AG09319 (cell line): Measurements from ENCODE around the gene CCDC88C.

Source experiments
- DNase-seq: peaks from one replicate; pipeline ENCODE4 v3.0.0-alpha.2; 2010; ENCODE audit warnings: low read depth; ENCODE audit errors: extremely low read depth
- TF ChIP-seq, protein P1 (sequence below): IDR thresholded peaks from 2 replicates; pipeline ENCODE4 v1.5.1; 2011; ENCODE audit warnings: low read depth, mild to moderate bottlenecking, inconsistent platforms, low read length, moderate library complexity

The CCDC88C gene

DNA sequence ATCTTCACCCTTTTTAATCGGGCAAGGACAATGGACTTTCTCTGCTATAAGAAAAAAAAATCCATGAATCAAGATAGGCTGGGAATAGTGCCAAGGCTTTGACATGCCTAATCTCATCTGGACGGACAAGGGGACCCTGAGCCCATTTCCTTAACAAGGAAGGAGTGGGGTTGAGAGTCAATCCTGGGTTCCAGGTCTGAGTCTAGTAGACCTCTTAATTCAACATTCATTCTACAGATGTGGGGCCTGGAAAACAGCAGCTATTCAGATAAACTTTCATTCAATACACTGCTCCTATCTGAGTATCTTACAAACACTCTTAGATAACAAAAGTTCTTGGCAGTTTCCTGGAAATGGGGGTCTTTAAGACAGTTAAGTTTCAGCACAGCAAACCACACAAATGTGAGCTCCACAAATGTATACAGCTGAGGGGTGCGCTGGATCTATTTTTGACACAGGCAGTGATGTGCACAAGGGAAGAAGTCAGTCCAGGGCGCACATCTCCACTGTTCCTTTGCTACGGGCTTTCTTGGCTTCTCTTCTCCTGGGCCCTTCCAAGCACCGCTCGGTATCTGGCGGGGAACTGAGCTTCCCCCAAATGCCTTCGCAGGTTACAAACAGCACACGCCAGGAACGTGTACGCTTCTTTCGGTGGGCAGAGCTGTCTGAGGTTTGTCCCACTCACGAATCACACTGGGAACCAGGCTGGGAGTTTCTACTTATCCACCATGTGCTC lies 90.9 kb downstream of the CCDC88C start:
- no peak for DNase-seq
- TF ChIP-seq, protein P1, sequence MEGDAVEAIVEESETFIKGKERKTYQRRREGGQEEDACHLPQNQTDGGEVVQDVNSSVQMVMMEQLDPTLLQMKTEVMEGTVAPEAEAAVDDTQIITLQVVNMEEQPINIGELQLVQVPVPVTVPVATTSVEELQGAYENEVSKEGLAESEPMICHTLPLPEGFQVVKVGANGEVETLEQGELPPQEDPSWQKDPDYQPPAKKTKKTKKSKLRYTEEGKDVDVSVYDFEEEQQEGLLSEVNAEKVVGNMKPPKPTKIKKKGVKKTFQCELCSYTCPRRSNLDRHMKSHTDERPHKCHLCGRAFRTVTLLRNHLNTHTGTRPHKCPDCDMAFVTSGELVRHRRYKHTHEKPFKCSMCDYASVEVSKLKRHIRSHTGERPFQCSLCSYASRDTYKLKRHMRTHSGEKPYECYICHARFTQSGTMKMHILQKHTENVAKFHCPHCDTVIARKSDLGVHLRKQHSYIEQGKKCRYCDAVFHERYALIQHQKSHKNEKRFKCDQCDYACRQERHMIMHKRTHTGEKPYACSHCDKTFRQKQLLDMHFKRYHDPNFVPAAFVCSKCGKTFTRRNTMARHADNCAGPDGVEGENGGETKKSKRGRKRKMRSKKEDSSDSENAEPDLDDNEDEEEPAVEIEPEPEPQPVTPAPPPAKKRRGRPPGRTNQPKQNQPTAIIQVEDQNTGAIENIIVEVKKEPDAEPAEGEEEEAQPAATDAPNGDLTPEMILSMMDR = no peak

DNA sequence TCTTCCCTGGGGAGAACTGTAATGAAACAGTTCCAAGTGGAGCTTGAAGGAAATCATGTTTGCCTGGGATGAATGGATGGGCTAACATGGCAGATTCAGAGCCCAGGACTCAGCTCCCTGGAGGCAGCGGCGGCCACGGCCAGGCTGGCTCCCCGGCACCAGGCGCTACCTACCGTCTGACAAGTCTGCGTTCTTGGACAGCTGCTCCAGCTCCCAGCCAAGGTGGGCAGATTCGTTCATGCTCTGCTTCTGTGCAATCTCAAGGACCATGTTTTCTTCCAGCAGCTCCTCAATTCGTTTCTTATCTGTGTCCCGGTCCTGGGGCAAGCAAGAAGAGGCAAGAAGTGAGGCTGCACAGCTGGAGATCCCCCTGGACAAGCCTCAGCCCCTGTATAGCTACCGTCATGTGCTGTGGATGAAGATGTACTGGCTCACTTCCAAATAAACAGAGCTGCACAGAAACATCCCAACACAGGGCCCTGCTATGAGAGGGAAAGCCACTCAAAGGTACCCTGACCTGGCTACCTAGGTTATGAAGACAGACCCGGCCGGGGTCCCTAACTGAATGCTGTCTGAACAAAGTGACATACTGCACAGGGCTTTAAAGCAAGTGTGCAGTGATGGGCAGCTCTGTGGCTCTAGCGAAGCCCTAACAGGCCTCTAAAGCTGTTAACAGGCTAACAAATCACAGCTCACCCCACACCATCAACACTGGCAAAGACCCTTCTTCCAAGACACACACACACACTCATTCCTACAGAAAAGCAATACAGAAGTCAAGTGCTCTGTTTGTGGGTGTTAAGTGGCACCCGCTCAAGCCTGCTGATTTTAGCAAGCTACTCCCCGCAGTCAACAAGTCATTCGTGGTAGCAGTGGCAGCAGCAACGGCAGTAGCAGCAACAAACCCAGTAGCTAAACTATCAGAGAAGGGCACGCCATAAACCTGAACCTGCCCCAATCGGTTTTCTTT lies 92.7 kb downstream of the CCDC88C start:
- TF ChIP-seq, protein P1 = no peak
- no peak for DNase-seq

DNA sequence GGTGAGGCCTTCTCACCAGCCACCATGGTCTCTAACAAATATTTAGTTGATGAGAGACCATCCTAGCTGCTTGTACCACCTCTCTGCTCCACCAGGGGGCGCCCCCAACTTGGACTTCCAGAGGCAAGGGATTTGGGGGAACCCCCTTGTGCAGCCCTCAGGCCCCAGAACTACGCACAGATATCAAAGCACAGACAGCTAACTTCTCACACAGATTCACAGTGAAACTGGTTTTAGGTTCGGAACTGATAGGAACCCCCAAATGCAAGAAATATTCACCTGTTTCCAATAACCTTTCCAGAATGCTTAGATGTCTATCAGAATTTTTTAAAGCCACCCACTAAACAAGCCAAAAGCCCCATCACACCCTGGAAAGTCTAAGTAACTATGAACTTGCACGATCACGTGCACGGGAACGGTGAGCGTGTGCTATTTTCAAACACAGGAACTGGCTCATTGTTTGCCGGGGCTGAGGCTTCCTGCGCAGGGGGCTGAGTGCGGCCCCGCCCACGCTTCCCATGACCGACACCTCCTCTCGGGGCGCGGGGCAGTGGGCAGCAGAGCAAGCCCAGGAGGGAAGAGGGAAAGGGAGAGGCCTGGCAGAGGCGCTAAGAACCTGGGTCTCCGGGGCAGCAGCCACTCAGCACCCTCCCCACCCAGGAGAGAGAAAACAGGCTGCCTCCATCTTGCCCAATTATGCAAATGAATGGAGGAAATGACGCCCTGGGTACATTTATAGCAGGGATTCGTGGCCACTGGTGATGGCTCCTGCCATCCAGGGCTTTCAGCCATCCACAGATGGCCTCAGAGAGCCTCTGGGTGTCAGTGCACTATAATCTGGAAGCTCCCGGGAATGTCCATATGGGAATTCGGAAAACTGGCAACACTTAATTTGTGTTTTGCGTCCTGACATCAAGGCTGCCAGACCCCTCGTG lies 93.7 kb downstream of the CCDC88C start:
- TF ChIP-seq, protein P1 = peak; percentile 99
- peak; percentile 28 for DNase-seq

DNA sequence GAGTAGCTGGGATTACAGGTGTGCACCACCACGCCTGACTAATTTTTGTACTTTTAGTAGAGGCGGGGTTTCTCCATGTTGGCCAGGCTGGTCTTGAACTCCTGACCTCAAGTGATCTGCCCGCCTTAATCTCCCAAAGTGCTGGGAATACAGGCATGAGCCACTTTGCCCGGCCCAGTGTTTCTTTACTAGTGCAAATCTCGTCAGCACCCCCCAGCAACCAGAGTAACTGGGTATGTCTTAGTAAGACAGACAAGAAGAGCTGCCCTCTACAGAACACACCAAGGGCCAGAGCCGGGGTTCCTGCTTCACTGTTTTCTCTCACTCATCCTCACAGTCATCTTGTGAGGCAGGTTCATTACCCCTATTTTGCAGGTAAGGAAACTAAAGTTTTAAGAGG lies 94.6 kb downstream of the CCDC88C start:
- TF ChIP-seq, protein P1 = no peak
- no peak for DNase-seq

DNA sequence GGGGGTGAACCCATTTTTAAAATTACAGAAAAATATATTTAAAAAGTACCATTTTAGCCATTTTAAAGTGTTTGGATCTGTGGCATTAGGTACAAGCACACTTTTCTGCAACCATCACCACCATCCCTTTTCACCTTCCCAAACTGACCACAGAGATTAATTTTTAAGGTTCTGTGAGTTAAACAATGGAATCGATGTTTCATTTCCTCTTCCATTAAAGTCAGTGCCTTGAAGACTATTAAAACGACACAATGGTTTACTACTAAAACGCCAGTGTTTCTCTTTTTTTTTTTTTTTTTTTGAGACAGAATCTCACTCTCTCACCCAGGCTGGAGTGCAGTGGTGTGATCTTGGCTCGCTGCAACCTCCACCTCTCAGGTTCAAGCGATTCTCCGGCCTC lies 95.0 kb downstream of the CCDC88C start:
- TF ChIP-seq, protein P1 = no peak
- no peak for DNase-seq

DNA sequence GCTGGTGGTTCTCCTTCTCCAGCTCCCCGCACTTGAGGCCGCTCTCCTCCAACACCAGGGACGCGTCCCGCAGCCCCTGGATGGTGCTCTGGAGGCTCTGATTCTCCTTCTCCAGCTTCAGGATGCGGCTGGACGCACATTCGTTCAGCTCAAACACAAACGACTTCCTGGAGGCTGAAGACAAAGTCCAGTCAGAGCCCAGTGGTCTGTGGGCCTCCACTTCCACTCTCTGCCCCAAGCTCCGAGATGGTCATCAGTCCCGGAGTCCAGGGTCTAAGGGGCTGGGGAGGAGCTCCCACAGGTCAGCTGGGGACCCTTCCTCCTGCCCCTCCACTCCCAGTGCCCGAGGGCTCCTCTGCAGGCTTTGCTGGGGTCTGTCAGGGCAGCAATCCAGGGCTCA lies 96.5 kb downstream of the CCDC88C start:
- no peak for DNase-seq
- TF ChIP-seq, protein P1 = no peak
